Activated CD8-positive, alpha-beta T cell treated with anti-CD3 and anti-CD28 coated beads, Interleukin-2, amount 10 ng/mL, durations not matched to agents 7 days and 5 days (primary cell): Measurements from ENCODE around the gene SPON2. TPM values are rescaled to one million over a fixed set of nuclear protein-coding genes. Genes with fewer than 3 reads are reported as not detected.

Experiments used
- ATAC-seq: fragments of 150-1000 bp; cut with Tn5 transposase; one replicate; pipeline ENCODE4 v1.10.0; 2021; ENCODE audit warnings: moderate library complexity
- CTCF ChIA-PET: fragments of 350-600 bp; sonication (Branson Sonifier 250); formaldehyde crosslinking; loops from one replicate; lab custom pipeline; 2021; ENCODE audit warnings: antibody characterized with exemption; lab: Charles Lee
- POLR2A ChIA-PET: fragments of 350-600 bp; sonication (Branson Sonifier 250); formaldehyde crosslinking; loops from one replicate; lab custom pipeline; 2021; ENCODE audit warnings: antibody characterized with exemption; lab: Charles Lee
- DNase-seq: peaks from one replicate; pipeline ENCODE4 v3.0.0-alpha.2; 2020
- H3K27ac Mint-ChIP-seq: one replicate; pipeline ENCODE4 v1.8.0; 2021; ENCODE audit warnings: mild to moderate bottlenecking, mixed read lengths
- H3K27me3 Mint-ChIP-seq: one replicate; pipeline ENCODE4 v1.8.0; 2021; ENCODE audit warnings: low read depth, mixed read lengths
- H3K36me3 Mint-ChIP-seq: one replicate; pipeline ENCODE4 v1.8.0; 2021; ENCODE audit warnings: low read depth, mixed read lengths
- H3K4me1 Mint-ChIP-seq: one replicate; pipeline ENCODE4 v1.8.0; 2021; ENCODE audit warnings: low read depth, mixed read lengths
- H3K4me3 Mint-ChIP-seq: one replicate; pipeline ENCODE4 v1.8.0; 2021; ENCODE audit warnings: mild to moderate bottlenecking, mixed read lengths
- H3K9me3 Mint-ChIP-seq: one replicate; pipeline ENCODE4 v1.8.0; 2022; ENCODE audit warnings: mixed read lengths; ENCODE audit not compliant: insufficient read depth
- total RNA-seq, 2 experiments: library from RNA; stranded (reverse); gene quantifications; one replicate each; pipeline ENCODE4 v1.2.3, GENCODE V29; 2021

Gene SPON2
- total RNA-seq, 2 experiments from 2014 or later: 14.7 to 14.9 TPM

DNA sequence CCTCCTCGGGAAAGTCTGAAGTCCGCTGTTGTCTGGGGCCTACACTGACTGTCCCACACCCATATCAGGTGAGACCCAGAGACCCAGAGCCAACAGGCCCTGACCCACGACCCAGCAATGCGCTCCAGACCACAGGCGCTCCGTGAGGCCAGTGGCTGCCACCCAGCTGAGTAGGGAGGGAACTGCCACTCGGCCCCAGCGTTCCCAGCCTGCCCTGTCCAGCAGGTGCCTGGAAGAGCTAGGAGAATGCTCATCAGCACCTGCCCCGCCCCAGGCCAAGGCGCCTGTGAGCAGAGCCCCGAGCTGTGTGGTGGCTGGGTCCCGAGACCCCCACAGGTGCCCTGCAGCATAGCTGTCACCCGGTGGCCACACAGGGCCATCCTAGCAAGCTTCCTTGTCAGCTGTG, 2.7 kb downstream of the SPON2 start:
- H3K4me1 Mint-ChIP-seq: peaks cover 39% of the 10 kb centered on the region
- DNase-seq (no peak), ATAC-seq (no peak)
- no peak overlapping the region for H3K27ac Mint-ChIP-seq
- H3K4me3 Mint-ChIP-seq: no peak overlapping the region
- H3K27me3 Mint-ChIP-seq: peaks cover 28% of the 10 kb centered on the region
- peaks cover 4% of the 10 kb centered on the region for H3K36me3 Mint-ChIP-seq
- POLR2A ChIA-PET: no interaction called here
- CTCF ChIA-PET: interaction anchor here (4.7 kb wide), 1 partner anchor 32 kb away, joined by 35 read pairs; no protein-coding TSS in a partner anchor
- no peaks in the 10 kb centered on the region for H3K9me3 Mint-ChIP-seq

DNA sequence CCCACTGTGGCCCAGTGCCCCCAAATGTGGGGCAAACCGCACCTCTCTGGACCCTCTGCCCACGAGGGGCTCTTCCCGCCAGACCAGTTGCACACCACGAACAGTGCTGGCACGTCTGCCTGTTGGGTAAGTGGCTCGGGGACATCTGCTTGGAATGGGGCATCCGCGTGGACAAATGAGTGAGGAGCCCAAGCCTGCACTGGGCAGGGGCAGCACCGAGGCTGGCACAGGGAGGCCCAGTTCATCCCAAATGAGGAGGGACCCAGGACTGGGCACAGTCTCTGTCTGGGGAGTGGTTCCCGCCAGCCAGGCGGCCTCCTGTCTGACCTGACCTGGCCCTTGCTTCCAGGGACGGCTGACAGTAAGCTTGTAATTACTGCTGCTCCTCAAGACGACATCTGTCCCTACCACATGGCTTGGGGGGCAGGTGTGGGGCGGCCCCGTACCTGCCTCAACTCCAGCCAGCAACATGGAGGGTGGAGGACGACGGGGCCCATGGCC, 3.2 kb downstream of the SPON2 start:
- no peak overlapping the region for H3K4me3 Mint-ChIP-seq
- POLR2A ChIA-PET: interaction anchor here (1.8 kb wide), 1 partner anchor 120 kb away, joined by 9 read pairs; the partner anchor contains the start of gene MAEA
- no peaks in the 10 kb centered on the region for H3K9me3 Mint-ChIP-seq
- peaks cover 28% of the 10 kb centered on the region for H3K27me3 Mint-ChIP-seq
- ATAC-seq: no peak
- CTCF ChIA-PET: interaction anchor here (4.1 to 4.7 kb wide), 2 partner anchors 32 to 99 kb away, joined by 35 read pairs; no protein-coding TSS in a partner anchor
- H3K27ac Mint-ChIP-seq: no peak overlapping the region
- H3K36me3 Mint-ChIP-seq: peaks cover 4% of the 10 kb centered on the region
- no peak for DNase-seq
- peaks cover 39% of the 10 kb centered on the region for H3K4me1 Mint-ChIP-seq

DNA sequence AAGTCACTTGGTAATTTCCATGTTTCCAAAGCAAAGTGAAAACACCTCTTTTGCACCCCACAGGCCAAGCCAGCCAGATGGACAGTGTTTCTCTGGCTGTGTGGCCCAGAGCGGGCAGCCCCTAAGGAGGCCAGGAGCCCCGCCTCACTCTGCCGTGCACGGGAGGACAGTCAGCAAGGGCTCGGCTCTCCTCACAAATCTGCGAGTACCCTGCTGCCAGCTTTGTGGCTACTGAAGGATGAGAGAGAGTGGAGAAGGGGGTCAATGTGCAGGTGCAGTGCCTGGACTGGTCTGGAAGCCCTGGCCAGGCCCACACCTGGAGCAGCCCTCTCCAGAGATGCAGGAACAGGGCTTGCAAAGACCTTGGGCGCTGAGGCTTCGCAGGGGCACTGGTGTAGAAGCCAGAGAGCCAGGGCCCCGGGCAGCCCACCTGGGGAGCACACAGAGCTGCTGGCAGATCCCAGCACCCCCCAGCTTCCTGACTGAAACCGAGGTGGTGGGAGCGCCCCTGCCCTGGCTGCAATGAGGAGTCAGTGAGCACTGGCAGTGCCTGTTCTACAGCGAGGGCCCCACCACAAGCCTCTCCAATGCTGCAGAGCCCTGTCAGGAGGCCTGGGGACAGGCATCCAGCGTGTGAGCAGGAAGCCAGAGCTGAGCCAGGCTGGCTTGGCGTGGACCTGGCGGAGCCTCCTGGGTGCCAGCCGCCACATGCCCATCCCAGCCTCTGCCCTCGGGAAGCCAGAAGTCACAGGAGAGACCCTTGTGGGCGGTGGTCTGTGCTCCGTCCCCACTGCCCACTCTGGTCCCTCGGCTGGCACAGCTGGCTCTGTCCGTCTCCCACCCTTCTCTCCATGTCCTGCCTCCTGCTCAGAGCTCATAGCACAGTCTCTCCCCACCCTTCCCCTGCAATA, 3.9 kb downstream of the SPON2 start:
- ATAC-seq (no peak), DNase-seq (no peak)
- Mint-ChIP-seq H3K27me3 (peaks cover 23% of the 10 kb centered on the region), H3K4me3 (peak overlapping the region; percentile 80), H3K9me3 (no peaks in the 10 kb centered on the region), H3K27ac (no peak overlapping the region), H3K36me3 (peaks cover 4% of the 10 kb centered on the region), H3K4me1 (peaks cover 42% of the 10 kb centered on the region)
- ChIA-PET CTCF (interaction anchor here (0.7 to 4.7 kb wide), 18 partner anchors 9 to 179 kb away, joined by 3 to 35 read pairs (median 8); partner anchors contain the start of gene UVSSA), POLR2A (interaction anchor here (0.6 to 2.4 kb wide), 10 partner anchors 9 to 178 kb away, joined by 3 to 15 read pairs (median 6); partner anchors contain the start of genes CTBP1, MAEA and UVSSA)

DNA sequence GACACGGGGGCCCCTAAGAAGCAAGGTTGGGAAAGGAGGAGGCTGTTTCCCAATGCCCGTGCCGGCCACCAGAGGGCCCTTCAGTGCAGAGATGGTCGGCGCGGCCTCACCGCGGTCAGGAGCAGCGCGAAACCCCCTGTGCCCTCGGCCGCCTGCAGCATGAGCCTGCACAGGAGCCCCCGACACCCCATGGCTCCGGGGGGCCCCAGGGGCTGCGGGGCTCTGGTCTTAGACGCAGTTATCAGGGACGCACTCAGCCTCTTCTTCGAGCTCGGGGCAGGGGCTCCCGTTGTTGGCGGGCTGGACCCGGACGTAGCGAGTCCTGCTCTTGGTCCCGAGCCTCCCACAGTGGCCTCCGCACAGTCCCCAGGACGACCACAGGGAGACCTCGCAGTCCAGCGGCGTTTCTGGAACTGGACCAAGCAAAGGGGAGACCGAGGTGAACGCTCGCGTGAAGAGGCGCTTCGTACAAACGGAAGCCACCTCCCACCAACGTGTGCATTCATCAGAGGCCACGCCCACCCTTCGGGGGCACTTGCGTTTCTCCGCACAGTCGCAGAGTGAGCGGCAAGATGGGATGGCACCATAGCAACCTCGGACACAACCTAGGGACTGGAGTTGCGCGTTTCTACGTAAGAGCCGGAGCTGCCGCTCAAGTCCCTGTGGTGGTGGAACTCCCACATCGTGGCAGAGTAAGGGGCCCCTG, 5.0 kb downstream of the SPON2 start:
- ChIA-PET POLR2A (interaction anchor here (0.6 to 2.4 kb wide), 10 partner anchors 10 to 179 kb away, joined by 3 to 15 read pairs (median 6); partner anchors contain the start of genes CTBP1, MAEA and UVSSA), CTCF (interaction anchor here (0.6 to 4.7 kb wide), 25 partner anchors 8 to 181 kb away, joined by 3 to 35 read pairs (median 5); partner anchors contain the start of genes IDUA, MAEA and UVSSA)
- peak; percentile 95 for DNase-seq
- Mint-ChIP-seq H3K4me1 (peaks cover 42% of the 10 kb centered on the region), H3K27ac (peak overlapping the region; percentile 85), H3K36me3 (peaks cover 4% of the 10 kb centered on the region), H3K4me3 (peak overlapping the region; percentile 80), H3K27me3 (peaks cover 20% of the 10 kb centered on the region), H3K9me3 (no peaks in the 10 kb centered on the region)
- ATAC-seq: peak; percentile 91

DNA sequence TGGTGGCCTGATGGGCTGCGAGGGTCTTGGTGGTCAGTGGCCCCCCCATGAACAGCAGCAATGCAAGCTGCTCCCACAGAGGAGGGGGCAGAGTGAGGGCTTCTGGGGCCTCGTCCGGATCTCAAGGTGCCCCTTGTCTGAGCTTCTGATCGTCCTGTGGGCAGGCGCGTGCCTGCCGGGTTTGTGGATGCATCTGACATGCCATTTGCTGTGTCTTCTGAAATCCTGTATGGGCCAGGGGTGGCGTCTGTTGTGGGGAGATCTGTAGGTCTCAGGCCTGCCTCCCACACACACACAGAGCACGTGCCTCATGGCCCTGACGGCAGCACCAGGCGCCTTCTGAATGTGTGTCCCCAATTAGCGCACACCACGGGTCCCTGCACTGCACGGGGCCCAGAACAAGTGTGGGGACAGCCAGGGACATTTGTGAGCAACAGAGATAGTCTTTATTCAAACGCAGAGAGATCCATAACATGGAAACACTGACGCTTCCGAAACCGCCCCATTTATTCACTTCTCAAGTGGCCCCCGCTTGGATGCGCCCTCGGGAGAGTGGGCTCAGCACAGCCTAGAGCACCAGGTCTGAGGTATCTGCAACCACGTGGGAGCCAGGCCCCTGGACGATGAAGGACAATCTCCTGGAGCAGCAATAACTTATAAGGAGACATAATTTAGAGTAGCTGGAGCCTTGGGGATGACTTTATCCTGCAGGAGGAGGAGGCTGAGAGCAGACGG, 5.7 kb downstream of the SPON2 start:
- ATAC-seq: peak; percentile 2
- DNase-seq: no peak
- Mint-ChIP-seq H3K4me1 (peaks cover 40% of the 10 kb centered on the region), H3K27me3 (peaks cover 18% of the 10 kb centered on the region), H3K9me3 (no peaks in the 10 kb centered on the region), H3K27ac (peak overlapping the region; percentile 85), H3K4me3 (peak overlapping the region; percentile 80), H3K36me3 (peaks cover 4% of the 10 kb centered on the region)
- ChIA-PET CTCF (interaction anchor here (0.5 to 4.7 kb wide), 21 partner anchors 8 to 181 kb away, joined by 3 to 35 read pairs (median 5); partner anchors contain the start of genes IDUA, MAEA and UVSSA), POLR2A (interaction anchor here (1.0 to 2.4 kb wide), 5 partner anchors 21 to 82 kb away, joined by 3 to 15 read pairs (median 6); partner anchors contain the start of gene CTBP1)

DNA sequence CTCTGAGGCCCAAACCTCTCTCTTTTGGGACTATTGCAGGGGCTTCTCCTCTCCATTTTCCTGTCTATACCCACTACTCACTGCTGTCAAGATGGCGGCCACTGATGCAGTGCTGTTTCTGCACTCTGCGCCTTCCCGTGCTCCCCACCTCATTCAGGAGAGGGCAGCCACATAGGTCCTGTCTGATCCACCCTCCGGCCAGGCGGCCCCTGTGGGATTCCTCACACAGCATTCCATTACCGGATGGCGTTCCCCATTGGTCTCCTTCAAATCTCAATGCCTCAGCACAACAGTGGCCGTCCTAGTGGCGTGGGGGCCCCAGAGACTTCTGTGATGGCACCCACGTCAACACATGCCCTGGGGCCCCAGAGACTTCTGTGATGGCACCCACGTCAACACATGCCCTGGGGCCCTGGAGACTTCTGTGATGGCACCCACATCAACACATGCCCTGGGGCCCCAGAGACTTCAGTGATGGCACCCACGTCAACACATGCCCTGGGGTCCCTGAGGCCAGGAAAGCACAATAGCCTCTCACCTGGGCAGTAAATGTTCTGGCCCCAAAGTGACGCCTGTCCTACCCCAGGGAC, 7.3 kb downstream of the SPON2 start:
- no peak overlapping the region for H3K4me3 Mint-ChIP-seq
- POLR2A ChIA-PET: no interaction called here

DNA sequence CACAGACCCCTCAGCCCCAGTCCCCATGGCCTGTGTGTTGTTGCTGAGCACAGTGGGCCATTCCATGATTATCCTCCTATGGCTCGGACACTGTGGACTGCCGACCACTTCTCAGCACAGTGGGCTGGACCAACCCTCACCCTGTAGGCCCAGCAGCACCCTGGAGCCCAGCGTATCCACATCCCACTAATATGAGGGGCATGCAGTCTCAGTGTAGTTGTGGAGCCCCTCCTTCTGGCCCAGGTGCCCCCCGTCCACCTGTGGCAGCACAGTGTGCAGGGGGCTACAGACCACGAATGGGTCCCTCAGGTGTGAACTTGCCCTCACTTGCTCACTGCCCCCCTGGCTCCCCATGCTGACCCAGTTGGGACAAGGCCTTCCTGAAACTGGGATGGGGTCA, 7.9 kb downstream of the SPON2 start:
- Mint-ChIP-seq H3K9me3 (no peaks in the 10 kb centered on the region), H3K27me3 (peaks cover 13% of the 10 kb centered on the region), H3K4me3 (no peak overlapping the region), H3K27ac (no peak overlapping the region), H3K4me1 (peaks cover 34% of the 10 kb centered on the region), H3K36me3 (no peaks in the 10 kb centered on the region)
- CTCF ChIA-PET: interaction anchor here (1.2 kb wide), 1 partner anchor 105 kb away, joined by 3 read pairs; no protein-coding TSS in a partner anchor
- no peak for DNase-seq
- ATAC-seq: no peak
- POLR2A ChIA-PET: no interaction called here

More for the DNA sequence above, 7.3 kb downstream of the SPON2 start:
- Mint-ChIP-seq H3K4me1 (peaks cover 34% of the 10 kb centered on the region), H3K36me3 (peaks cover under 1% of the 10 kb centered on the region), H3K27ac (no peak overlapping the region), H3K9me3 (no peaks in the 10 kb centered on the region), H3K27me3 (peaks cover 12% of the 10 kb centered on the region)
- ATAC-seq: no peak
- CTCF ChIA-PET: interaction anchor here (4.1 kb wide), 1 partner anchor 103 kb away, joined by 35 read pairs; no protein-coding TSS in a partner anchor
- no peak for DNase-seq

DNA sequence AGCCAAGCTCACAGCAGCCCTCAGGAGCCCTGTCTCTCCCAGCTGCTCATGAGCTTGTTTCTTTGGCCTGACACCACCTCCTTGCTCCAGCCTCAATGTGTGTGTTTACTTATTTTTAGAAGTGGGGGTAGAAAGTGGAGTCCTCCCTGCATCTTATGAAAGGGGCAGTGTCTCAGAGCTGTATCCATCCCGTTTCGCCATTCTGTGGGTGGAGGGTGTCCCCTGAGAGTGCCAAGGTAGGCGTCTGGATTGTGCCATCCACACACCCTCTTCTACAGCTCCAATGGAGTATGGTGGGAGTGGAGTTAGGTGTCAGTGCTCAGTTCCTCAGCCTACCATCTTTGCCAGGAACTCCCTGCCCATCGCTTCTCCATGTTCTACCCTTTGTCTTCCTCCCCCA, 8.3 kb downstream of the SPON2 start:
- Mint-ChIP-seq H3K36me3 (no peaks in the 10 kb centered on the region), H3K9me3 (no peaks in the 10 kb centered on the region), H3K27ac (no peak overlapping the region), H3K4me3 (no peak overlapping the region), H3K27me3 (peaks cover 12% of the 10 kb centered on the region), H3K4me1 (peaks cover 31% of the 10 kb centered on the region)
- ChIA-PET POLR2A (no interaction called here), CTCF (interaction anchor here (0.6 to 1.2 kb wide), 3 partner anchors 33 to 151 kb away, joined by 3 to 5 read pairs (median 3); no protein-coding TSS in a partner anchor)
- DNase-seq (no peak), ATAC-seq (no peak)

DNA sequence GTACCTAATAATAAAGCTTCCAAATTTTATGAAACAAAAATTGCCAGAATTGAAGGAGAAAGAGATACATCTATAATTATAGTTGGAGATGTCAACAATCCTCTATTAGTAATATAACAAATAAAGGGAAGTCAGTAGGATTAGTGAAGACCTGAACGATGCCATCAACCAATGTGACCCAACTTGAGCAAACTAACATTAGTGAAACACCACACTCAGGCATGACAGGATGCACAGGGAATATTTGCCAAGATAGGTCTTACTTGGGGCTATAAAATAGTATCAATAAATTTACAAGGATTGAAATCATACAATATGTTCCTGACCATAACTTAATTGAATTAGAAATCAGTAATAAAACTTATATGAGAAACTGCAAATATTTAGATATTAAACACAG, 12.0 kb downstream of the SPON2 start:
- CTCF ChIA-PET: no interaction called here
- POLR2A ChIA-PET: no interaction called here
- Mint-ChIP-seq H3K9me3 (peaks cover 10% of the 10 kb centered on the region), H3K27ac (no peak overlapping the region), H3K4me3 (no peak overlapping the region), H3K36me3 (peaks cover 2% of the 10 kb centered on the region), H3K27me3 (peaks cover 24% of the 10 kb centered on the region), H3K4me1 (peaks cover 6% of the 10 kb centered on the region)
- ATAC-seq: no peak
- no peak for DNase-seq

DNA sequence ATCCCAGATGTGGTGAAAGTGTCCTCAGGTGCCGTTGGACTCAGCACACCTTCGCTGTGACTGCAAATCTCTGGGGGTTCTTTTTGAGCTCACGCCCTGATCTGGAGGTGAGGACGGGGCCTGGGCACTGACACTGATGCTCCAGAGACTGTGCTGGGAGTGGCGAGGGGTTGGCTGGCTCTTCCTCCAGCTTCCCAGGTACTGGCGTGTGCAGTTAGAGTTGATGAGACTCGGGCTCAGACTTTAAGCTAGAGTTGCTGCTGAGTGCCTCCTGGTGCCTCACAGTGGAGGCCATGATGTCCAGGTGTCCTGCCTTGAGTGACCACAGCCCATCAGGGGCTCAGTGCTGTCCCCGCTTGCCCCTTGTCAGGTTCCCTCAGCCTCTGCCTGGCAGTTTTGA, 16.3 kb downstream of the SPON2 start:
- Mint-ChIP-seq H3K36me3 (peaks cover 2% of the 10 kb centered on the region), H3K27ac (no peak overlapping the region), H3K4me3 (no peak overlapping the region), H3K4me1 (no peaks in the 10 kb centered on the region), H3K27me3 (peaks cover 25% of the 10 kb centered on the region), H3K9me3 (peaks cover 10% of the 10 kb centered on the region)
- no peak for ATAC-seq
- ChIA-PET CTCF (interaction anchor here (0.8 to 2.1 kb wide), 4 partner anchors 10 to 31 kb away, joined by 3 to 6 read pairs (median 4); no protein-coding TSS in a partner anchor), POLR2A (no interaction called here)
- no peak for DNase-seq
